SU-DHL-6 (cell line): ENCODE measurements around the gene ADAMTS14.

ENCODE experiments used
- H2AFZ ChIP-seq: fragments of 200-600 bp; sonication (generic); 2 replicates; pipeline ENCODE4 v1.6.1; 2014; ENCODE audit warnings: low read depth, mild to moderate bottlenecking, moderate library complexity, mixed read lengths, antibody characterized with exemption, low read length; ENCODE audit not compliant: severe bottlenecking
- H3F3A ChIP-seq: fragments of 200-600 bp; shearing (Covaris generic); 2 replicates; pipeline ENCODE4 v1.6.0; 2016; ENCODE audit warnings: antibody characterized with exemption, mild to moderate bottlenecking; ENCODE audit not compliant: insufficient read depth
- H3K27ac ChIP-seq: fragments of 200-600 bp; sonication (generic); 2 replicates; pipeline ENCODE4 v1.5.1; 2016; ENCODE audit warnings: low read depth, mild to moderate bottlenecking, low read length, moderate library complexity, mixed read lengths
- H3K27me3 ChIP-seq: fragments of 200-600 bp; sonication (generic), shearing (Covaris generic); 2 replicates; pipeline ENCODE4 v1.6.0; 2014; ENCODE audit warnings: mild to moderate bottlenecking, low read length
- H3K36me3 ChIP-seq: fragments of 200-600 bp; sonication (generic); 2 replicates; pipeline ENCODE4 v1.6.1; 2014; ENCODE audit warnings: mild to moderate bottlenecking, low read length, mixed read lengths
- H3K4me2 ChIP-seq: fragments of 300-600, 200-600 bp; shearing (Covaris generic), sonication (generic); 2 replicates; pipeline ENCODE4 v1.6.0; 2014; ENCODE audit warnings: low read length, low read depth, mild to moderate bottlenecking; ENCODE audit not compliant: poor library complexity, severe bottlenecking
- H3K4me3 ChIP-seq: fragments of 200-600 bp; sonication (generic); 2 replicates; pipeline ENCODE4 v1.5.1; 2014; ENCODE audit warnings: antibody characterized with exemption, low read length, mild to moderate bottlenecking, mixed read lengths; ENCODE audit not compliant: insufficient read depth, poor library complexity, severe bottlenecking
- H3K79me2 ChIP-seq: fragments of 200-600 bp; sonication (generic); 2 replicates; pipeline ENCODE4 v1.6.1; 2014; ENCODE audit warnings: mild to moderate bottlenecking, low read length, moderate library complexity; ENCODE audit not compliant: insufficient read depth
- H3K9ac ChIP-seq: fragments of 200-600 bp; sonication (generic); 2 replicates; pipeline ENCODE4 v1.7.0; 2014; ENCODE audit warnings: mild to moderate bottlenecking, low read length
- H3K9me2 ChIP-seq: fragments of 200-600 bp; sonication (generic); replicated peaks from 2 replicates; pipeline ENCODE4 v1.6.1; 2014; ENCODE audit warnings: low read length; ENCODE audit not compliant: insufficient read depth
- H3K9me3 ChIP-seq: fragments of 200-600 bp; sonication (generic); 2 replicates; pipeline ENCODE4 v1.6.1; 2014; ENCODE audit warnings: low read length, mixed read lengths; ENCODE audit not compliant: insufficient read depth
- H4K20me1 ChIP-seq: fragments of 200-600 bp; sonication (generic); 2 replicates; pipeline ENCODE4 v1.6.1; 2014; ENCODE audit warnings: low read depth, mild to moderate bottlenecking, antibody characterized with exemption, low read length, moderate library complexity, mixed read lengths
- CTCF ChIP-seq: fragments of 200-600 bp; sonication (generic); IDR thresholded peaks from one replicate; pipeline ENCODE4 v1.5.1; 2017; ENCODE audit warnings: antibody characterized with exemption, mild to moderate bottlenecking, low read length, moderate library complexity; ENCODE audit not compliant: insufficient read depth, poor library complexity, severe bottlenecking
- EZH2phosphoT487 ChIP-seq: fragments of 200-600 bp; sonication (generic), shearing (Covaris generic); conservative IDR thresholded peaks from 2 replicates; pipeline ENCODE4 v1.6.1; 2018; ENCODE audit warnings: mild to moderate bottlenecking, antibody characterized with exemption, low read length, moderate library complexity, mixed read lengths

Gene ADAMTS14

GRCh38 chr10:70745555-70745954 is 73.2 kb downstream of the ADAMTS14 start:
- TF ChIP-seq CTCF (no peak), EZH2phosphoT487 (no peak)
- no peaks in the 10 kb centered on the region for H3K9me3 ChIP-seq
- H3K9me2 ChIP-seq: no peaks in the 10 kb centered on the region
- no peaks in the 10 kb centered on the region for H3F3A ChIP-seq
- H4K20me1 ChIP-seq: no peaks in the 10 kb centered on the region
- no peaks in the 10 kb centered on the region for H3K79me2 ChIP-seq
- no peak overlapping the region for H3K4me2 ChIP-seq
- no peak overlapping the region for H3K4me3 ChIP-seq
- no peak overlapping the region for H3K27ac ChIP-seq
- no peaks in the 10 kb centered on the region for H3K36me3 ChIP-seq
- no peak overlapping the region for H2AFZ ChIP-seq
- H3K9ac ChIP-seq: no peak overlapping the region
- no peaks in the 10 kb centered on the region for H3K27me3 ChIP-seq

- no peak overlapping the region for H3K27ac ChIP-seq
- H3K9me3 ChIP-seq: no peaks in the 10 kb centered on the region
- H3K9ac ChIP-seq: no peak overlapping the region
- H3K36me3 ChIP-seq: no peaks in the 10 kb centered on the region
- no peak overlapping the region for H3K4me3 ChIP-seq
- H3F3A ChIP-seq: no peaks in the 10 kb centered on the region
- no peak overlapping the region for H3K4me2 ChIP-seq
- no peaks in the 10 kb centered on the region for H3K9me2 ChIP-seq
- no peaks in the 10 kb centered on the region for H4K20me1 ChIP-seq
- H3K79me2 ChIP-seq: no peaks in the 10 kb centered on the region
- no peaks in the 10 kb centered on the region for H3K27me3 ChIP-seq
- H2AFZ ChIP-seq: no peak overlapping the region
- TF ChIP-seq EZH2phosphoT487 (no peak), CTCF (no peak)
Measured at GRCh38 chr10:70747192-70747965, 75.1 kb downstream of the ADAMTS14 start.

GRCh38 chr10:70748305-70748704 is 76.0 kb downstream of the ADAMTS14 start:
- H3K27ac ChIP-seq: no peak overlapping the region
- TF ChIP-seq EZH2phosphoT487 (no peak), CTCF (no peak)
- no peaks in the 10 kb centered on the region for H3K9me2 ChIP-seq
- H3K79me2 ChIP-seq: no peaks in the 10 kb centered on the region
- no peaks in the 10 kb centered on the region for H3F3A ChIP-seq
- no peak overlapping the region for H3K4me3 ChIP-seq
- no peak overlapping the region for H3K9ac ChIP-seq
- no peaks in the 10 kb centered on the region for H3K9me3 ChIP-seq
- H2AFZ ChIP-seq: no peak overlapping the region
- H3K36me3 ChIP-seq: no peaks in the 10 kb centered on the region
- H3K27me3 ChIP-seq: no peaks in the 10 kb centered on the region
- H3K4me2 ChIP-seq: no peak overlapping the region
- H4K20me1 ChIP-seq: no peaks in the 10 kb centered on the region
